Smooth muscle cell (in vitro differentiated cells): ENCODE measurements around the gene EGFR. TPM values are rescaled to one million over a fixed set of nuclear protein-coding genes. Genes with fewer than 3 reads are reported as not detected.

Experiments
- DNase-seq: peaks from one replicate; lab custom pipeline; 2025; ENCODE audit not compliant: unreplicated experiment; lab: John Stamatoyannopoulos, UW
- H2AFZ ChIP-seq: fragments of 200-600 bp; sonication (generic); 2 replicates; pipeline ENCODE4 v1.6.0; 2016; ENCODE audit warnings: antibody characterized with exemption, low read depth, mild to moderate bottlenecking
- H3F3A ChIP-seq: fragments of 200-600 bp; sonication (generic); 2 replicates; pipeline ENCODE4 v1.6.0; 2017; ENCODE audit warnings: antibody characterized with exemption, low read depth
- H3K27ac ChIP-seq: fragments of 200-600 bp; sonication (generic); 2 replicates; pipeline ENCODE4 v1.5.1; 2016; ENCODE audit warnings: low read depth, mild to moderate bottlenecking
- H3K27me3 ChIP-seq: fragments of 200-600 bp; sonication (generic); 2 replicates; pipeline ENCODE4 v1.6.1; 2016; ENCODE audit warnings: low read depth, mild to moderate bottlenecking
- H3K36me3 ChIP-seq: fragments of 200-600 bp; sonication (generic); 2 replicates; pipeline ENCODE4 v1.5.1; 2016; ENCODE audit warnings: low read depth
- H3K4me1 ChIP-seq: fragments of 200-600 bp; sonication (generic); 2 replicates; pipeline ENCODE4 v1.5.1; 2016; ENCODE audit warnings: low read depth
- H3K4me2 ChIP-seq: fragments of 200-600 bp; sonication (generic); 2 replicates; pipeline ENCODE4 v1.6.0; 2016; ENCODE audit warnings: mild to moderate bottlenecking
- H3K4me3 ChIP-seq: fragments of 200-600 bp; sonication (generic); 2 replicates; pipeline ENCODE4 v1.5.1; 2016; ENCODE audit warnings: mild to moderate bottlenecking
- H3K79me2 ChIP-seq: fragments of 200-600 bp; sonication (generic); 2 replicates; pipeline ENCODE4 v1.6.0; 2016; ENCODE audit warnings: low read depth, mild to moderate bottlenecking
- H3K9ac ChIP-seq: fragments of 200-600 bp; sonication (generic); 2 replicates; pipeline ENCODE4 v1.6.0; 2016; ENCODE audit warnings: low read depth
- H3K9me3 ChIP-seq: fragments of 200-600 bp; sonication (generic); replicated peaks from 2 replicates; pipeline ENCODE4 v1.5.1; 2016; ENCODE audit warnings: low read depth
- H4K20me1 ChIP-seq: fragments of 200-600 bp; sonication (generic); 2 replicates; pipeline ENCODE4 v1.6.0; 2016; ENCODE audit warnings: low read depth
- WGBS: methylation state at CpG from one replicate; pipeline ENCODE4 v1.1.7; 2016; ENCODE audit warnings: low lambda C conversion rate; 5-methylcytosine and 5-hydroxymethylcytosine counted together
- polyA plus RNA-seq: library from polyadenylated mRNA; unstranded; fragments of >200 nt; fragmentation: Nextera tagmentation; extraction: Ambion mirVana; gene quantifications from 2 replicates; pipeline ENCODE4 v1.2.1, GENCODE V29; 2016
- total RNA-seq: library from RNA; depleted of rRNA; stranded (reverse); fragments of >200 nt; gene quantifications from 2 replicates; pipeline ENCODE4 v1.2.3, GENCODE V29; 2014
- TF ChIP-seq, protein P1 (sequence below): fragments of 200-600 bp; sonication (generic); IDR thresholded peaks from 2 replicates; pipeline ENCODE4 v1.5.1; 2017; ENCODE audit warnings: borderline replicate concordance, mild to moderate bottlenecking, antibody characterized with exemption; ENCODE audit not compliant: insufficient read depth, poor library complexity, severe bottlenecking

The EGFR gene
- total and polyA plus RNA-seq, 2 experiments from 2014 or later: 9.0 to 31.1 TPM

DNA sequence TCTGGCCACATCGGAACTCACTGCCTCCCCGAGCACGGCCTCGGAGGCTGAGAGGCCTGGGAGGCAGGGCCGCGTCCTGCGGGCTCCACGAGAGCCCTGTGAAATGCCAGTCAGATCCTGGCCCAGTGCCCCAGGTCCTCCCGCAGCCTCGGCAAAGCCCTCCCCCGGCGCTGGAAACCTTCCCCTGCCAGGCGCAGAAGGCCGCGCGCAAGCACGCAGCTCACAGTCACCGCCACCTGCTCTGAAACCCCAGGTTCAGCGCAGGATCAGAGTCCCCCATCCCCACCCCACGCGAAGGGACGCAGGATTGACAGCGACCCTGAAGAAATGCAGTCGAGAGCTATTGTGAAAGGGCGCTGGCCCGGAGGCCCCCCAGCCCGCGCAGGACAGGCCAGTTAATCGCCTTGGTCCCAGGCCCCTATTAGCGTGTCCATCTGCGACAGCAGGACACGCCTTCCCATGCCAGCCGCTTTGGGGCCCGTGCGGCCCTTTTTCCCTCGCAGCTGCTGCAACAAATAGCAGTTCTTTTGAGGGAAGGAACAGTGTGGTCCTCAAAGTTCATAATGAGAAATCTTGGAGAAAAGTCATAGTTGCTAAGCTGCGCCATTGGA lies 13.5 kb upstream of the EGFR start:
- H3F3A ChIP-seq: no peaks in the 10 kb centered on the region
- H3K4me3 ChIP-seq: no peak overlapping the region
- no peak overlapping the region for H2AFZ ChIP-seq
- no peaks in the 10 kb centered on the region for H4K20me1 ChIP-seq
- DNase-seq: no peak
- H3K36me3 ChIP-seq: no peaks in the 10 kb centered on the region
- H3K27ac ChIP-seq: no peak overlapping the region
- H3K4me2 ChIP-seq: no peak overlapping the region
- whole genome bisulfite sequencing: 96% methylated on average over 35 of the region's 37 CpGs
- H3K79me2 ChIP-seq: no peaks in the 10 kb centered on the region
- TF ChIP-seq, protein P1, sequence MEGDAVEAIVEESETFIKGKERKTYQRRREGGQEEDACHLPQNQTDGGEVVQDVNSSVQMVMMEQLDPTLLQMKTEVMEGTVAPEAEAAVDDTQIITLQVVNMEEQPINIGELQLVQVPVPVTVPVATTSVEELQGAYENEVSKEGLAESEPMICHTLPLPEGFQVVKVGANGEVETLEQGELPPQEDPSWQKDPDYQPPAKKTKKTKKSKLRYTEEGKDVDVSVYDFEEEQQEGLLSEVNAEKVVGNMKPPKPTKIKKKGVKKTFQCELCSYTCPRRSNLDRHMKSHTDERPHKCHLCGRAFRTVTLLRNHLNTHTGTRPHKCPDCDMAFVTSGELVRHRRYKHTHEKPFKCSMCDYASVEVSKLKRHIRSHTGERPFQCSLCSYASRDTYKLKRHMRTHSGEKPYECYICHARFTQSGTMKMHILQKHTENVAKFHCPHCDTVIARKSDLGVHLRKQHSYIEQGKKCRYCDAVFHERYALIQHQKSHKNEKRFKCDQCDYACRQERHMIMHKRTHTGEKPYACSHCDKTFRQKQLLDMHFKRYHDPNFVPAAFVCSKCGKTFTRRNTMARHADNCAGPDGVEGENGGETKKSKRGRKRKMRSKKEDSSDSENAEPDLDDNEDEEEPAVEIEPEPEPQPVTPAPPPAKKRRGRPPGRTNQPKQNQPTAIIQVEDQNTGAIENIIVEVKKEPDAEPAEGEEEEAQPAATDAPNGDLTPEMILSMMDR: no peak
- H3K27me3 ChIP-seq: no peaks in the 10 kb centered on the region
- no peaks in the 10 kb centered on the region for H3K4me1 ChIP-seq
- no peak overlapping the region for H3K9ac ChIP-seq
- no peaks in the 10 kb centered on the region for H3K9me3 ChIP-seq

DNA sequence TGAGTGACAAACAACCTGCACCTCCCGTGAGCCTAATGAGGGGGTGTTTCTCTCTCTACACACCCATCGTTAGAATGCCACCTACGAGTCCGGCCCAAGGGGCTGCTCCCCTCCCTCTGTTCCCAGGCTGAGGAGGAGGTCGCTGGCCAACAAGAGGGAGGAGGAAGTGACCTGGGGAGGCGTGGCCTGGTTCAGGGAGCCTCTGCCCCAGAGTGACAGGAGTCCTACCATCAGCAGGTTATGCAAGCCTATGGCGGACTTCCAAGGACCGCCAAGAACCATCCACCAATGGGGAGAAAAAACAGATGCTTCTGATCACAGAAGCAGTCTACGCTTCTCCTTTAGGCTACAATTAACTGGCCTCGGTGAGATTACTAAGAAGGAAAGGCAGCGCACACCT lies 12.3 kb upstream of the EGFR start:
- Histone ChIP-seq H3K79me2 (no peaks in the 10 kb centered on the region), H3K9ac (no peak overlapping the region), H3K27me3 (no peaks in the 10 kb centered on the region), H3K4me1 (no peaks in the 10 kb centered on the region), H4K20me1 (no peaks in the 10 kb centered on the region), H3K4me2 (no peak overlapping the region), H3K27ac (no peak overlapping the region), H3K36me3 (no peaks in the 10 kb centered on the region), H3K9me3 (no peaks in the 10 kb centered on the region), H2AFZ (no peak overlapping the region), H3F3A (no peaks in the 10 kb centered on the region), H3K4me3 (no peak overlapping the region)
- TF ChIP-seq, protein P1: no peak
- WGBS: 78% methylated on average over 11 of the region's 11 CpGs
- DNase-seq: no peak

DNA sequence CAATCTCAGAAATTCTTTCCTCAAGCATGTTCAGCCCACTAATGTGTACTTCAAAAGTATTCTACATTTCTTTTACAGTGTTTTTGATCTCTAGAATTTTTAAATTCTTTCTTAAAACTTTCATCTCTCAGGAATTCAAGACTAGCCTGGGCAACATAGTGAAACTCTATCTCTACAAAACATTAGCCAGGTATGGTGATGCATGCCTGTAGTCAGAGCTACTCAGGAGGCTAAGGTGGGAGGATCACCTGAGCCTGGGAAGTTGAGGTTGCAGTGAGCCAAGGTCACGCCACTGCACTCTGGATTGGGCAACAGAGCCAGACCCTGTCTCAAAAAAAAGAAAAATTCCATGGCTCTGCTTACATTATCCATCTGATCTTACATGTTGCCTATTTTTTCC lies 5.0 kb upstream of the EGFR start:
- no peaks in the 10 kb centered on the region for H3K4me1 ChIP-seq
- TF ChIP-seq, protein P1: no peak
- H3K36me3 ChIP-seq: no peaks in the 10 kb centered on the region
- no peak overlapping the region for H3K9ac ChIP-seq
- DNase-seq: no peak
- no peak overlapping the region for H3K4me2 ChIP-seq
- no peaks in the 10 kb centered on the region for H3K79me2 ChIP-seq
- no peak overlapping the region for H3K27ac ChIP-seq
- no peak overlapping the region for H2AFZ ChIP-seq
- H3K4me3 ChIP-seq: no peak overlapping the region
- H4K20me1 ChIP-seq: no peaks in the 10 kb centered on the region
- WGBS: 100% methylated on average over 1 of the region's 1 CpG
- H3K9me3 ChIP-seq: no peaks in the 10 kb centered on the region
- no peaks in the 10 kb centered on the region for H3F3A ChIP-seq
- H3K27me3 ChIP-seq: peaks cover 11% of the 10 kb centered on the region
